ENCODE data around the gene SLIT3.

Gene SLIT3

GRCh38 chr5:168699002-168699401 lies 601.9 kb downstream of the SLIT3 start:
- TF ChIP-seq, protein P1, sequence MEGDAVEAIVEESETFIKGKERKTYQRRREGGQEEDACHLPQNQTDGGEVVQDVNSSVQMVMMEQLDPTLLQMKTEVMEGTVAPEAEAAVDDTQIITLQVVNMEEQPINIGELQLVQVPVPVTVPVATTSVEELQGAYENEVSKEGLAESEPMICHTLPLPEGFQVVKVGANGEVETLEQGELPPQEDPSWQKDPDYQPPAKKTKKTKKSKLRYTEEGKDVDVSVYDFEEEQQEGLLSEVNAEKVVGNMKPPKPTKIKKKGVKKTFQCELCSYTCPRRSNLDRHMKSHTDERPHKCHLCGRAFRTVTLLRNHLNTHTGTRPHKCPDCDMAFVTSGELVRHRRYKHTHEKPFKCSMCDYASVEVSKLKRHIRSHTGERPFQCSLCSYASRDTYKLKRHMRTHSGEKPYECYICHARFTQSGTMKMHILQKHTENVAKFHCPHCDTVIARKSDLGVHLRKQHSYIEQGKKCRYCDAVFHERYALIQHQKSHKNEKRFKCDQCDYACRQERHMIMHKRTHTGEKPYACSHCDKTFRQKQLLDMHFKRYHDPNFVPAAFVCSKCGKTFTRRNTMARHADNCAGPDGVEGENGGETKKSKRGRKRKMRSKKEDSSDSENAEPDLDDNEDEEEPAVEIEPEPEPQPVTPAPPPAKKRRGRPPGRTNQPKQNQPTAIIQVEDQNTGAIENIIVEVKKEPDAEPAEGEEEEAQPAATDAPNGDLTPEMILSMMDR (IDR thresholded peaks at IDR 0.05; ENCODE audit: low read depth, low read length), result no peak
- no peak overlapping the region for H3K4me3 ChIP-seq (ENCODE audit: low read depth, low read length)

GRCh38 chr5:168697034-168697720 lies 603.8 kb downstream of the SLIT3 start:
- no peak overlapping the region for H3K4me3 ChIP-seq (ENCODE audit: low read depth, low read length)
- TF ChIP-seq, protein P1 (IDR thresholded peaks at IDR 0.05; ENCODE audit: low read depth, low read length), result no peak

- TF ChIP-seq, protein P1 (IDR thresholded peaks at IDR 0.05; ENCODE audit: low read depth, low read length), result no peak
- H3K4me3 ChIP-seq (ENCODE audit: low read depth, low read length), result no peak overlapping the region
Measured at GRCh38 chr5:168696611-168697010, 604.3 kb downstream of the SLIT3 start.

GRCh38 chr5:168695301-168695835 lies 605.6 kb downstream of the SLIT3 start:
- H3K4me3 ChIP-seq (ENCODE audit: low read depth, low read length), result no peak overlapping the region
- TF ChIP-seq, protein P1 (IDR thresholded peaks at IDR 0.05; ENCODE audit: low read depth, low read length), result no peak

GRCh38 chr5:168694289-168694688 lies 606.6 kb downstream of the SLIT3 start:
- TF ChIP-seq, protein P1 (IDR thresholded peaks at IDR 0.05; ENCODE audit: low read depth, low read length), result no peak
- no peak overlapping the region for H3K4me3 ChIP-seq (ENCODE audit: low read depth, low read length)

- TF ChIP-seq, protein P1 (IDR thresholded peaks at IDR 0.05; ENCODE audit: low read depth, low read length), result no peak
Measured at GRCh38 chr5:168693883-168694282, 607.1 kb downstream of the SLIT3 start.

DNA sequence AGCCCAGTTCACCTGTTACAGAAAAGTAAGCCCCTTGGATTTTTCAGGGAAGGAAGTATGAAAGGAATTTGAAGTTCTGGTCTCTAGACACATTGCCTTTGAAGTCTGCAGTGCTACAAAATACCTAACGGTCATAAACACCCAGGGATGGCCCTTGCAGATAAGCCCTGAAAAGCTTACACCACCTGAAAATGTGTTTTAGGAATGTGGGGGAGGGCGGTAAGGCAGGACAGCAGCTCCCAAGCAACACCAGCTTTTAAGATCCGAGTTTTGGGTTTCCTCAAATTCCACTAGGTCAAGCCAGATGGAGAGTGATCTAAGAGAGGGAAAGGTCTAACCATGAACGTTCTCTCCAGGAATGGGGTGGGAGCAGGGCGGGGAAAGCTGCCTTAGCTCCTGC lies 607.6 kb downstream of the SLIT3 start:
- TF ChIP-seq, protein P1 (IDR thresholded peaks at IDR 0.05; ENCODE audit: low read depth, low read length), result no peak
- no peak overlapping the region for H3K4me3 ChIP-seq (ENCODE audit: low read depth, low read length)

More at GRCh38 chr5:168693883-168694282, 607.1 kb downstream of the SLIT3 start:
- no peak overlapping the region for H3K4me3 ChIP-seq (ENCODE audit: low read depth, low read length)

Data from WI38 (cell line).